GM19463 (cell line): ENCODE measurements around the gene N4BP3.

Experiments used
- ATAC-seq: cut with Tn5 transposase; IDR thresholded peaks from one replicate; pipeline ENCODE4 v1.9.1; 2021; ENCODE audit warnings: mild to moderate bottlenecking, moderate library complexity; ENCODE audit not compliant: unreplicated experiment

Gene N4BP3

DNA sequence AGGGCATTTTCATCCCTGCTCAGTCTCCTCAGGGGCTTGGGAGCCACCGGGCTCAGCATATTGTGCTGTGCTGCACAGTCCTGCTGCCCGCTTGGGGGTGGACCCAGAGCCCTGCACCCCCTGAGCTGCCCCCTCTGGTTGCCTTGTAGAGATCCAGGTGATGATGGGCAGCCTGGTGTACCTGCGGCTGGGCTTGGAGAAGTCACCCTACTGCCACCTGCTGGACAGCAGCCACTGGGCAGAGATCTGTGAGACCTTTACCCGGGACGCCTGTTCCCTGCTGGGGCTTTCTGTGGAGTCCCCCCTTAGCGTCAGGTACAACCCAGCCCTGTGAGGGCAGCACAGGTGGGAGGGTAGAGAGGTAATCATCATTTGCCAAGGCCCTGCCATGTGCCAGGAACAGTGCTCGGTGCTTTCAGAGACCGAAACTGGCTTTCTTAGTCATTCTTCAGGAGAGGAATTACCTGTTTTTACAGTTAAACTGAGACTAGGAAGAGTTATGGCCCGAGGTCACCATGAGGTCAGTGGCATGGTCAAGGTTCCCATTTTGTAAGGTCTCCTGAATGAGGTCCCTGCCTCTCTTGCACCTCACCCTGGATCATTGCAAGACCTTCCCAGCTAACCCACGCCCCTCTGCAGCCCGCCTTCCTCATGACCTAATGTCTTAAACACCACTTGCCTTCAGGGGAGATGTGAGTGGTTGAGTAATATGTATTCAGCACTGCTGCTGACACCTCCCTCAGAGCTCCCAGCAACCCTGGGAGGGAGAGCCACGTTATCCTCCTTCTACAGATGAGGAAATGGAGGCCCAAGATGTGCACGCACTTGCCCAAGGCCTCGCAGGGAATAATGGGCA lies 32.9 kb downstream of the N4BP3 start:
- no peak for ATAC-seq

GRCh38 chr5:178147406-178147805 lies 34.1 kb downstream of the N4BP3 start:
- no peak for ATAC-seq

DNA sequence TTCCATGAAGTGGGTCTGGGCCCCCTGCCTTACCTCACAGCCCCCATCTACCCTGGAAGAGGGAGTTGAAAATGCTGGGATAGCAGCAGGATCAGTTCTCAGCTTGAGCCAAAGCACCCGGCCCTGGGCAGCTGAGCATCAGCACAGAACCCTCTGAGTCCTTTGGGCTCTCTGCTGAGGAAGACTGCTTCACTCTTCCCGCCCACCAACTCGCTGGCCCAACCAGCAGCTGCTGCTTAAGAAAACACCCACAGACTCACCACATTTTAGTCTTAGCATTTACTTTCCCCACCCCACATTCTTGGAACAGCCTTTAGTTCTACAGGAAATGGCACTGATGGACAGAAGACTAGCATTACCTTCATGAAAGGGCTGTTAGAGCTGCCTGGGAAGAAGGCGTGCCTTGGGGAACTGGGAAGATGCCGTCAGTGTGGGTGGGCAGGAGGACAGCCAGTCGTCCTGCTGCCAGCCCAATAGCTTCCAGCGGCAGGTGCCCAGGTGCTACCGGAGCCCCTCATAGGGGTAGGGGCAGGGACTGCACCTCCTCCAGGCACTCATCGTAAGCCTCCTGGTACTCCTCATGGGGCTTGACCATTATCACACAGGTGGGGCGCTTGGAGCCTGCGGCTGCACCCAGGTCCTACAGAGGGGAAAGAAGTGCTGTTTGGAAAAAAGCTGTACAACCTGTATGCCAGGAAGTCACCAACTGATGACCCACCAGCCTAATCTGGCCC lies 36.0 kb downstream of the N4BP3 start:
- no peak for ATAC-seq

GRCh38 chr5:178150977-178151734 lies 37.8 kb downstream of the N4BP3 start:
- ATAC-seq = no peak

DNA sequence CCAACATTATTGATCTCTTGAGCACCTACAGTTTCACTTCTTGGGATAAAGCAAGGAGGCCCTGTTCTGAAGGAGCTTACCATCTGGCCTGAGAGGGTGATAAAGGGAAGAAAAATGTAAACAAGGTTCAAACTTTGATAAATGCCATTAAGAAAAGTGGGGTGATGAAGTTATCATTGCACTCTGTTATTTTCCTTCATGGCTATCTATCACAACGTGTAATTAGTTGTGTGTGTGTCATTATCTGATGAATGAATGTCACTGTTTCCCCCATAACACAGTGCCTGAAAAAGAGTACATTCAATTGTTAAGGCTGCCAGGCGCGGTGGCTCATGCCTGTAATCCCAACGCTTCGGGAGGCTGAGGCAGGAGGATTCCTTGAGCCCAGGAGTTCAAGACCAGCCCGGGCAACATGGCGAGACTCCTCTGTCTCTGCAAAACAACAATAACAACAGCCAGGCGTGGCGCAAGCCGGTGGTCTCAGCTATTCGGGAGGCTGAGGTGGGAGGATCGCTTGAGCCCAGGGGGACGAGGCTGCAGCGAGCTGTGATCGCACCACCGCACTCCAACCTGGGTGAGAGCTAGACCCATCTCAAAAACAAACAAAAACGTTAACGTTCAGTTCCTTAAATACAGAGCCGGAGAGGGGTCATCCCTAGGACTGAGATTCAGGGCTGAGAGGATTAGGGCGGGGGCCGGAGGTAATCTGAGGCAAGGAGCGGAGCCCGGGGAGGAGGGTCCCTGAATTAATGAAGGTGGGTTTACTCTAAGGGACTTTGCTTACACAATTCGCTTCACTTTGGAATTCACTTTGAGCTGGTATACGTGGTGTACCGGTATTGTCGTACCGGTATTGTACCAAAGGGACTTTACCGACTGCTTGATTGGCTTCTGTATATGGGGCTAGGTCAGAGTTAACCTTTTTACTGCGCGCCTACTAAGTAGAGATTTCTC lies 39.4 kb downstream of the N4BP3 start:
- no peak for ATAC-seq

DNA sequence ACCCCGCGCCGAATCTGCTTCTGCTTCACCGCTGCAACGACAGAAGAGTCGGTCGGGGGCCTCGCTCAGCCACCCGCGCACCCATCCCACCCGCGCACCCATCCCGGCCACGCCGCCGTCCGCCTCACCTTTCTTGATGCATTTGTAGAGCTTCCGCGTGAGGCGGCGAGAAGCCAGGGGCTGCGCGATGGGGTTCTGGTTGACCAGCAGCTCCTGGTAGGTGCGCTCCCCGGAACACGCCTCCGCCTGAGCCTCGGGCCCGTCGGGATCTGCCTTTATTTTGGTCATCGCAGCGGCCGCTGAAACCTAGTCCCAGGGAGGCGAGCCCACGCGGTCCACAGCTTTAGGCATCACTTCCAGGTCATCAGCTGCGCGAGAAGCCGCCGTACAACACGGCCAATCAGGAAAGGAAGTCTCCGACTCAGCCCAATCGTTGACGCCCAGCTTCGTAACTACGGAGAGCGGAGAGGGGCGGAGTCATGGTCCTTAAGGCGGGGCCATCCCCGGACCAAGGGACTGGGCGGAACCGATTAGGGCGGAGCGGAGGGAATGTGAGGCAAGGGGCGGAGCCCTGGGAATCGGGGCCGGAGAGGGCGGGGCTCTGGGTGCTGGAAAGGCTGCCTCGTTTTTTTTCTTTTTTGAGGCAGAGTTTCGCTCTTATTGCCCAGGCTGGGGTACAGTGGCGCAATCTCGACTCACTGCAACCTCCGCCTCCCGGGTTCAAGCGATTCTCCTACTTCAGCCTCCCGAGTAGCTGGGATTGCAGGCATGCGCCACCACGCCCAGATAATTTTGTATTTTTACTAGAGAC lies 40.4 kb downstream of the N4BP3 start, which contains the start of gene NHP2:
TSS of gene NHP2 (minus strand) at position 356 of the 811 bp plus-strand sequence. CDS start at position 288, 68 bp downstream.
- ATAC-seq = peak; percentile 99

GRCh38 chr5:178155065-178155464 lies 41.7 kb downstream of the N4BP3 start:
- ATAC-seq = no peak

DNA sequence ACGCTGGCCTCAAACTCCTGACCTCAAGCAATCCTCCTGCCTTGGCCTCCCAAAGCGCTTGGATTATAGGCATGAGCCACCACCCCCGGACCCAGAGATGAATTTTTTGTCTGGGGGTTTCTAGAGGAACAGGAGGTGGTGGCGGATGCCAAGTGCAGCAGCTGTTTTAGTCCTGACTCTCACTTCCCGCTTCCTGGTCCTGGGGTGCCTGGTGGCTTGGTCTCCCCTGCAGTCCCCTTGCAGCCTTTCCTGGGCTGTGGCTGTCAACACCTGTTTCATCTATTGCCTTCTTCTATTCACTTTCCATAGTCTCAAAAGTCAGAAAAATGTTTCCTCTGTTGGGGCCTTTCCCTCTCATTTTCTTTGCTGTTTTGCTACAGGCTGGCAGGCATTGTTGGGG lies 46.8 kb downstream of the N4BP3 start:
- ATAC-seq = no peak

DNA sequence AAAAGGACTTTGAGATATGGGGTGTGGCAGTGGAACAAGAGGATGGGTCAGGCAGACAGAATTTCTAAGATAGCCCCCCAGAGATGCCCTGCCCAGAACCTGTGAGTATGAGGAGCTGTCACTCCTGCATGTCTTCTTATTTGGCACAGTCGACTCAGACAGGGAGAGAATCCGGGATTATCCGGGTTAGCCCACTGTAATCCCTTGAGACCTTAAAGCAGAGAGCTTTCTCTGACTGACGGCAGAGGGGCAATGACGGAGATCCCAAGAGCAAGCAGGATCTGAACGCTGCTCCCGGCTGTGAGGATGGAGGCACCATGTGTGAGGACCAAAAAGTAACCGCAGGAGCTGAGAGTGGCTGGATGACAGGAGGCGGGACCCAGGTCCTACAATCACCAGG lies 49.1 kb downstream of the N4BP3 start:
- no peak for ATAC-seq

- peak; percentile 95 for ATAC-seq
Observed at GRCh38 chr5:178163772-178164735, 50.7 kb downstream of the N4BP3 start.

DNA sequence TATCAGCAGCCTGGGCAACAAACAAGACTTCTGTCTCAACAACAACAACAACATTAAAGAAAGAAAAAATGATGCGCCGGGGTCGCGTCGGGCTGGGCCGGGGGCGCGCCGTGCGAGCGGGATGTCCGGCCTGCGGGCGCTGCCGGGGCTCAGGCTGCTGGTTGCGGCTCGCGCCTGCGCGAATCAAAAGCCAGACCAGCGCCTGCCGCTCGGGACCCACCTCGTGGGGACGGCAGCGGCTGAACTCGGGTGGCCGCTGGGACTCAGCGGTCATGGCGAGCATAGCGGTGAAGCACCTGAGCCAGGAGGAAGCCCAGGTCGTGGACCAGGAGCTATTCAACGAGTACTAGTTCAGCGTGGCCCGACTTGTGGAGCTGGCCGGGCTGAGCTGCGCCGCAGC lies 52.2 kb downstream of the N4BP3 start:
- no peak for ATAC-seq

DNA sequence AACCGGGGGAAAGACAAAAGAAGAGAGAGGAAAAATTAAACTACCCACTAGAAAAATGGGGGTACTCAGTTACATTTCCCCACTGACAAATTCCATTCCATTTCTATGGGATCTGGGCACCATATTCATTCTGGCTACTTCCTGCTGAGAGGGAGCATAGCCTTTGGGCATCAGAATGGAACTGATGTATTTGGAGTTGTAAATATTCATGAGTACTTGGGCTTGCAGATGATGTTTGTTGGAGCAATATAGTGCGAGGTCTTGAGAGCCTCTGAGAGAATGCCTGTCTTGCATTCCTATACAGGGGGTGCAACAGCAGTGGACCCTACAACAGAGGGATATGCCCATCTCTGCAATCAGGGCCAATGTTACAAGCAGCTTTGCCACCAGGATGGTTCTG lies 57.1 kb downstream of the N4BP3 start:
- ATAC-seq = no peak

- no peak for ATAC-seq
Observed at GRCh38 chr5:178174456-178174855, 61.1 kb downstream of the N4BP3 start.
